ENCODE results near the gene GREB1.

GRCh38 chr2:11682590-11682915, 148.7 kb downstream of the GREB1 start:
- no peak for TF ChIP-seq CTCF (conservative IDR thresholded peaks at IDR 0.05 in 1 of 2, IDR thresholded peaks at IDR 0.05 in 1 of 2; ENCODE audit: extremely low read depth in 1 of 2, insufficient read depth in 1 of 2, low read depth in 1 of 2, low read length in 2 of 2)
- TF ChIP-seq EZH2 (IDR thresholded peaks at IDR 0.05; ENCODE audit: borderline replicate concordance, low read length): no peak
